ENCODE results near the gene HERC2. TPM values are rescaled to one million over a fixed set of nuclear protein-coding genes. Genes with fewer than 3 reads are reported as not detected.
"Not testable (repeated sequence)": the region's sequence is repeated elsewhere in the genome, so short reads cannot be mapped to it uniquely, and the experiment has no call there.

HERC2 gene
- total and polyA plus RNA-seq, 2 donors from 2014 or later: 17.9 to 58.4 TPM

DNA sequence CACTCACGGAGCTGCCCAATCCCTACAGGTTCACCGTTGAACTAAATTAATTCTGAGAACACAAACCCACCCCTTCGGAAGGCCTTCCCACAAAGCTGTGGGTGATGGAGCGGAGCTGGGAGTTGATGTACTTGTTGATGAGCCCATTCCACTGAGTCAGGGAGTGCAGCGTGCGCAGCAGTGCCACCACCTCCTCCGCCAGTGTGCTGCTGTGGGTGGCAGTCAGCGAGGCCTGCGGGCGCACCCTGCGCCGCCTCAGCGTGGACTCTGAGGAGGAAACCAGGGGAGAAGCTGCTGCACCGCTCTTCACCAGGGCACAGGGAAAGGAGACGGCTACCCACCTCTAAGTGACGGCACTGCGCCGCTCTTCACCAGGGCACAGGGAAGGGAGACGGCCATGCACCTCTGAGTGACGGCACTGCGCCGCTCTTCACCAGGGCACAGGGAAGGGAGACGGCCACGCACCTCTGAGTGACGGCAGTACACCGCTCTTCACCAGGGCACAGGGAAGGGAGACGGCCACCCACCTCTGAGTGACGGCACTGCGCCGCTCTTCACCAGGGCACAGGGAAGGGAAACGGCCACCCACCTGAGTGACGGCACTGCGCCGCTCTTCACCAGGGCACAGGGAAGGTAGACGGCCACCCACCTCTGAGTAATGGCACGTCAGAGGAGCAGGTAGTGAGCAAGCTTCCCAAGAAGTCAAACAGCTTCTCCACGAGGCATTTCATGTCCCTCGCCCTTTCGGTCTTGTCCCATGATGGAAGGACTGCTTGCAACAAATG is 107.8 kb downstream of the HERC2 start:
- H3K9ac ChIP-seq (ENCODE audit: low read length in 3 of 3); H3K27ac ChIP-seq (ENCODE audit: low read depth in 2 of 2, low read length in 2 of 2); intact Hi-C loops (cut with DNase I); H3K27me3 ChIP-seq (ENCODE audit: control insufficient read depth, insufficient read depth, low read length); H3K4me3 ChIP-seq (ENCODE audit: low read length in 3 of 3); H3K4me1 ChIP-seq (ENCODE audit: control insufficient read depth in 2 of 3, insufficient read depth in 2 of 3, low read depth in 1 of 3, low read length in 3 of 3); FAIRE-seq; H3K9me3 ChIP-seq (ENCODE audit: control insufficient read depth in 2 of 3, insufficient read depth in 1 of 3, low read length in 3 of 3); H3K36me3 ChIP-seq (ENCODE audit: control insufficient read depth in 2 of 3, insufficient read depth in 3 of 3, low read length in 3 of 3); DNase-seq: not testable (repeated sequence)

DNA sequence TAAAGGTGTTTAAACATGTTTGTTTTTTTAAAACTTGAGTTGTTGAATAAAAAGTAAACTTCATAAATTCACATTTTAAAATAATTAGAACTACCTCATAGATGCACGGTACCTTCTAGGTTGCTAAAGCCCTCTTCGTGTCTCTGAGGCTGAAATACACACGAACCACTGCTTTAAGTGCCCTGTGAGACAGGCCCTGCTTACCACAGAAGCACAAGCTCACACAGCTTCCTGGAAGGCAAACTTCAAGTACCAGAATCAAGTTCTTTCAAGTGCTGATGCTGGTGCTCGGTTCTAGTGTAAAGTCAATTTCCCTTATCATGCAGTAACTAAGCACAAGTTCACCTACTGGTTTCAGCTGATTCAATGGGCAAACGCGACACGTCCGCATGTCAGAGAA is 108.6 kb downstream of the HERC2 start:
- H3K4me3 ChIP-seq (ENCODE audit: low read length in 3 of 3); H3K27ac ChIP-seq (ENCODE audit: low read depth in 2 of 2, low read length in 2 of 2); H3K27me3 ChIP-seq (ENCODE audit: control insufficient read depth, insufficient read depth, low read length); DNase-seq; H3K9ac ChIP-seq (ENCODE audit: low read length in 3 of 3); intact Hi-C loops (cut with DNase I); H3K4me1 ChIP-seq (ENCODE audit: control insufficient read depth in 2 of 3, insufficient read depth in 2 of 3, low read depth in 1 of 3, low read length in 3 of 3); H3K9me3 ChIP-seq (ENCODE audit: control insufficient read depth in 2 of 3, insufficient read depth in 1 of 3, low read length in 3 of 3); H3K36me3 ChIP-seq (ENCODE audit: control insufficient read depth in 2 of 3, insufficient read depth in 3 of 3, low read length in 3 of 3); FAIRE-seq: not testable (repeated sequence)

DNA sequence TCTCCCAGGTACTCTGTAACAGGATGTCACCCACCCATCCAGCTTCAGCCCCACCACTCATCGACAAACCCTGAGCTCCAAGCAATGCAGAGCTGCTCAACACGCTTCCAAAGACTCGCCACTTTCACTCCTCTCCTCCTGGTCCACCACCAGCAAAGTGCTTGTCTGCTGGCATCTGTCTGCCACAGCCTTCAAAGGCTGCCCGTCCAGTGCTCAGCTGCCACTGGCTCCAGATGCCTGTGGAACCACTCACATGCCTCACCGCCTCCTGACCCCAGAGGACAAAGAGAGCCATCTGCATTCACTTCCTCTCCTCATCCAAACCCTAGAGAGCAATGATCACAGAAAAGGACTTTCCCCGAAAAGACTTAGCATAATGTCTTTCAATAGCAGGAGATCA is 113.4 kb downstream of the HERC2 start:
- H3K9me3 ChIP-seq (ENCODE audit: control insufficient read depth in 2 of 3, insufficient read depth in 1 of 3, low read length in 3 of 3): no peaks in the 10 kb centered on the region
- no peak overlapping the region for H3K27ac ChIP-seq (ENCODE audit: low read depth in 2 of 2, low read length in 2 of 2)
- H3K4me3 ChIP-seq (ENCODE audit: low read length in 3 of 3): no peak overlapping the region
- TF ChIP-seq, protein P1, sequence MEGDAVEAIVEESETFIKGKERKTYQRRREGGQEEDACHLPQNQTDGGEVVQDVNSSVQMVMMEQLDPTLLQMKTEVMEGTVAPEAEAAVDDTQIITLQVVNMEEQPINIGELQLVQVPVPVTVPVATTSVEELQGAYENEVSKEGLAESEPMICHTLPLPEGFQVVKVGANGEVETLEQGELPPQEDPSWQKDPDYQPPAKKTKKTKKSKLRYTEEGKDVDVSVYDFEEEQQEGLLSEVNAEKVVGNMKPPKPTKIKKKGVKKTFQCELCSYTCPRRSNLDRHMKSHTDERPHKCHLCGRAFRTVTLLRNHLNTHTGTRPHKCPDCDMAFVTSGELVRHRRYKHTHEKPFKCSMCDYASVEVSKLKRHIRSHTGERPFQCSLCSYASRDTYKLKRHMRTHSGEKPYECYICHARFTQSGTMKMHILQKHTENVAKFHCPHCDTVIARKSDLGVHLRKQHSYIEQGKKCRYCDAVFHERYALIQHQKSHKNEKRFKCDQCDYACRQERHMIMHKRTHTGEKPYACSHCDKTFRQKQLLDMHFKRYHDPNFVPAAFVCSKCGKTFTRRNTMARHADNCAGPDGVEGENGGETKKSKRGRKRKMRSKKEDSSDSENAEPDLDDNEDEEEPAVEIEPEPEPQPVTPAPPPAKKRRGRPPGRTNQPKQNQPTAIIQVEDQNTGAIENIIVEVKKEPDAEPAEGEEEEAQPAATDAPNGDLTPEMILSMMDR (IDR thresholded peaks at IDR 0.05; ENCODE audit: borderline replicate concordance, extremely low read depth, insufficient read depth): no peak
- H3K27me3 ChIP-seq (ENCODE audit: control insufficient read depth, insufficient read depth, low read length): no peaks in the 10 kb centered on the region
- H3K36me3 ChIP-seq (ENCODE audit: control insufficient read depth in 2 of 3, insufficient read depth in 3 of 3, low read length in 3 of 3): peaks cover 0 to 4% (median 0%) of the 10 kb centered on the region in 3 donors
- H3K9ac ChIP-seq (ENCODE audit: low read length in 3 of 3): no peak overlapping the region
- FAIRE-seq (no peak), DNase-seq (no peak)
- H3K4me1 ChIP-seq (ENCODE audit: control insufficient read depth in 2 of 3, insufficient read depth in 2 of 3, low read depth in 1 of 3, low read length in 3 of 3): no peaks in the 10 kb centered on the region
- intact Hi-C loops (cut with DNase I): no loop called here

DNA sequence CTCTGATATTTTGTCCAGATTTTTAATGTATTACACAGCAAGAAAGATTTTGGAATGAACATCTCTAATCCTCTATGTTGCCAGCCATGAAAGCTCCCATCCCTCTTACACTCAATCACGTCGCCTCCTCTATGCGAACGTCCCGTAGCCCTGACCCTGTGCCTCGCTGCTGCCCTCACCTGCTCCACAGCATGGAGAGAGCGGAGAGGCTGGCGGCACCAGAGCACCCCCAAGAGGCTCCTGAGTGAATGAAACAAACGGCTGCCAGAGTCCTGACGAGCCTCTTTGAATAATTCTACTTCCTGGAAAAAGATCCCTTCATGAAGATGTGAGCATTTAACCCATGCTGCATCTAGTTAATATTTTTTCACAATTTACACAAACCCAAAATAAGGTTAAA is 116.3 kb downstream of the HERC2 start:
- DNase-seq; H3K4me3 ChIP-seq (ENCODE audit: low read length in 3 of 3); intact Hi-C loops (cut with DNase I); H3K4me1 ChIP-seq (ENCODE audit: control insufficient read depth in 2 of 3, insufficient read depth in 2 of 3, low read depth in 1 of 3, low read length in 3 of 3); H3K27ac ChIP-seq (ENCODE audit: low read depth in 2 of 2, low read length in 2 of 2); H3K9me3 ChIP-seq (ENCODE audit: control insufficient read depth in 2 of 3, insufficient read depth in 1 of 3, low read length in 3 of 3); H3K9ac ChIP-seq (ENCODE audit: low read length in 3 of 3); FAIRE-seq; H3K27me3 ChIP-seq (ENCODE audit: control insufficient read depth, insufficient read depth, low read length); H3K36me3 ChIP-seq (ENCODE audit: control insufficient read depth in 2 of 3, insufficient read depth in 3 of 3, low read length in 3 of 3): not testable (repeated sequence)

DNA sequence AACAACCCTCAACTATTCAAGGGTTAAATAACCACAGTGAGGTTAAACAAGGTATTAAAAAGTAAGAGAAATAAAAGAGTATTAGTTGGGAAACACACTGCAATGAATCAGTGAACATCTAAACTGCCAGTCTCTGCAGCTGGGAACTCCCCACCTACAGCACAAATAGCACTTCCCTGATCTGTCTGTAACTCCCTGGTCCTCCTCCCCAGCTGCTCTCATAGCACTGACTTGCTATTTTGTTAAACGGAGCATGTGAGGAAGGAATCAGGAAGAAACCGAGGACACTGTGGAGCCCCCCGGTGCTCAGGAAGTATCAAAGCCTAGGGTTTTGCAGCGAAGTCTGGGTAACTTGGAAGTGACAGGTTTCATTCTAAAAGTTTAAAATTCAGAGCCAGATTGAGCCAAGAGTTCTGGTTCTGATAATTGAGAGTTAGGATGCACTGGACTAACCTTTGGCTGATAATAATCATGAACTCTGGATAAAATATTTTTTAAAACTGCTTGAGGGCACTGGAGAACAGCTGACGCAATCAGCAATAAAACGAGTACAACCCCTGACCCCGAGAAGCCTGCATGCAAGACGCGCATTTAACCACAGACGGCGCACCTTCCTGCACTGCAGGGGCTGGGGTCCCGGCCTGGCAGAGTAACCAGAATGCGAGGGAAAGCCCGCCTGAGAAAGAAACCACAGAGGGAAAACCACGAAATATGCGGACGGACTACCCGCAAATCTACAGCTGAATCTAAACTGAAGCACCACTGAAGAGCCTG is 118.7 kb downstream of the HERC2 start:
- H3K9ac ChIP-seq (ENCODE audit: low read length in 3 of 3); DNase-seq; H3K4me1 ChIP-seq (ENCODE audit: control insufficient read depth in 2 of 3, insufficient read depth in 2 of 3, low read depth in 1 of 3, low read length in 3 of 3); H3K9me3 ChIP-seq (ENCODE audit: control insufficient read depth in 2 of 3, insufficient read depth in 1 of 3, low read length in 3 of 3); intact Hi-C loops (cut with DNase I); H3K27ac ChIP-seq (ENCODE audit: low read depth in 2 of 2, low read length in 2 of 2); H3K36me3 ChIP-seq (ENCODE audit: control insufficient read depth in 2 of 3, insufficient read depth in 3 of 3, low read length in 3 of 3); H3K27me3 ChIP-seq (ENCODE audit: control insufficient read depth, insufficient read depth, low read length); H3K4me3 ChIP-seq (ENCODE audit: low read length in 3 of 3); FAIRE-seq: not testable (repeated sequence)

DNA sequence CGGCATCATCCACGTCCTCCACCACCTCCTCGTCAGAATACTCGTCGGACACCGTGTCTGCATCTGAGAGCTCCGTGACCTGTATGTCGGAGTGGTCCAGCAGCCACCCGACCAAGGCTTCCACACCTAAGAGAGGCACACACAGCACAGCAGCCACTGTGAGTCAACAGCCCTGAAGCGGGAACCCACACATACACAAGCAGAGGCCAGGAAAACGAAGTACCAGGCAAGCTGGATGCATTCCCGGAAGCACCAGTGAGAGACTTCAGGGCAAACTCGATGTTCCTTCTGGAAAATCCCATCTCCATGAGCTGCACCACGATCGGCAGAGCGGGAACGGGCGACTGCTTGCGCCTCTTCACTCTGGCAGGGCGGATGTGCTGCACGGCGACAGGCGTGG is 119.9 kb downstream of the HERC2 start:
- intact Hi-C loops (cut with DNase I); FAIRE-seq; H3K27me3 ChIP-seq (ENCODE audit: control insufficient read depth, insufficient read depth, low read length); H3K27ac ChIP-seq (ENCODE audit: low read depth in 2 of 2, low read length in 2 of 2); DNase-seq; H3K4me3 ChIP-seq (ENCODE audit: low read length in 3 of 3); H3K4me1 ChIP-seq (ENCODE audit: control insufficient read depth in 2 of 3, insufficient read depth in 2 of 3, low read depth in 1 of 3, low read length in 3 of 3); H3K9me3 ChIP-seq (ENCODE audit: control insufficient read depth in 2 of 3, insufficient read depth in 1 of 3, low read length in 3 of 3); H3K36me3 ChIP-seq (ENCODE audit: control insufficient read depth in 2 of 3, insufficient read depth in 3 of 3, low read length in 3 of 3); H3K9ac ChIP-seq (ENCODE audit: low read length in 3 of 3): not testable (repeated sequence)

DNA sequence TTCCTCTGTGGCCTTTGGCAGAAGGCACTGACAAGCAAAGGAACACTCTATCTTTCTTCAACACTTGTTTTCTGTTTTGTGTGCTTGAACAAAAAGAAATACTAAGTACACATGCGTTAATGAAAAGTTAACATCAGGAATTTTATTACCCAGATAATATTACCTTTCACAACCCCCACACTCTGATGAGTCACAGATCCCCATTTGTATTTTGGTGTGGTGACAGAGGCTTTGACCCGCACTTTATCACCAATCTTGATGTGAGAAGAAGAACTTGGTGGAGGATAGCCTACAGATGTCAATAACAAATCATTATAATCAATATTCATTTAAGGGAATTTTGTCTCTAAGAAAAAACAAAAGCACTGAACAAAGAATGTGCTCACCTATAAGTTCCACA is 123.8 kb downstream of the HERC2 start:
- FAIRE-seq; intact Hi-C loops (cut with DNase I): not testable (repeated sequence)

More for the DNA sequence above, 123.8 kb downstream of the HERC2 start:
- not testable (repeated sequence) for H3K36me3 ChIP-seq (ENCODE audit: control insufficient read depth in 2 of 3, insufficient read depth in 3 of 3, low read length in 3 of 3); H3K9me3 ChIP-seq (ENCODE audit: control insufficient read depth in 2 of 3, insufficient read depth in 1 of 3, low read length in 3 of 3); DNase-seq; H3K27ac ChIP-seq (ENCODE audit: low read depth in 2 of 2, low read length in 2 of 2); H3K4me3 ChIP-seq (ENCODE audit: low read length in 3 of 3); H3K4me1 ChIP-seq (ENCODE audit: control insufficient read depth in 2 of 3, insufficient read depth in 2 of 3, low read depth in 1 of 3, low read length in 3 of 3); H3K27me3 ChIP-seq (ENCODE audit: control insufficient read depth, insufficient read depth, low read length); H3K9ac ChIP-seq (ENCODE audit: low read length in 3 of 3)

All from kidney (tissue), 14 donors.